Activated naive CD4-positive, alpha-beta T cell treated with anti-CD3 and anti-CD28 coated beads, Interleukin-2, amount 10 ng/mL, durations not matched to agents 7 days and 5 days (primary cell): ENCODE data around the gene COG5.

Experiments used
- CTCF ChIA-PET: fragments of 350-600 bp; sonication (Branson Sonifier 250); formaldehyde crosslinking; loops from one replicate; lab custom pipeline; 2021; ENCODE audit warnings: antibody characterized with exemption; lab: Charles Lee
- DNase-seq: peaks from one replicate; pipeline ENCODE4 v3.0.0-alpha.2; 2020
- H3K27ac Mint-ChIP-seq: one replicate; pipeline ENCODE4 v1.8.0; 2021; ENCODE audit warnings: mild to moderate bottlenecking, moderate library complexity, mixed read lengths
- H3K27me3 Mint-ChIP-seq: one replicate; pipeline ENCODE4 v1.8.0; 2021; ENCODE audit warnings: mild to moderate bottlenecking, mixed read lengths
- H3K36me3 Mint-ChIP-seq: one replicate; pipeline ENCODE4 v1.8.0; 2021; ENCODE audit warnings: mixed read lengths
- H3K4me1 Mint-ChIP-seq: one replicate; pipeline ENCODE4 v1.8.0; 2021; ENCODE audit warnings: mixed read lengths
- H3K4me3 Mint-ChIP-seq: one replicate; pipeline ENCODE4 v1.8.0; 2021; ENCODE audit warnings: mild to moderate bottlenecking, moderate library complexity, mixed read lengths
- H3K9me3 Mint-ChIP-seq: one replicate; pipeline ENCODE4 v1.8.0; 2021; ENCODE audit warnings: mixed read lengths

The COG5 gene

DNA sequence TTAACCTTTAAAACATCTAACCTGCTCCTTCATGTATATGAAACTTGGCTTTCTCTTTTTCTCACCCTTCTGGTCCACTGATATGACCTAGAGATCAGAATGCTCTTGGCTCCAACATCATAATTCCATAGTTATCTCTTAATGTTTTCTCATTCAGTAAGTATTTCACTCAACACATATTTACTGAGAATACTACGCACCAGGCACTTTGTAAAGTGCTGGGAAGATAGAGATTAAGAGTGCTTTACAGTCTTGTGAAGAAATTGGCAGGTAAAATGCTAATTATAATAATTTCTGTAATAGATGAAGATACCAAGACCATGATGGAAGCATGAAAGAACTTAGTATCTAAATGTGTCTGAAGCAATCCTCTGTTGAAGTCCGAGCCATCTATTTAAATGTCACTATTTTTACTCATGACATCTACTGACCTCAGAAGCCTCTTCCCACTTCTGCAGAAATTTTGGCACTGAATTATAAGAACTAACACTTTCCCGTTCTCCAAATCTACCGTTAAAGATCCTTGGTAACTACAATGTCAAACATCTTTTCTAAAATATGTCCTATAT lies 278.7 kb downstream of the COG5 start:
- Mint-ChIP-seq H3K4me1 (no peaks in the 10 kb centered on the region), H3K27me3 (no peaks in the 10 kb centered on the region), H3K4me3 (no peak overlapping the region), H3K27ac (no peak overlapping the region), H3K36me3 (peaks cover 1% of the 10 kb centered on the region), H3K9me3 (no peaks in the 10 kb centered on the region)
- CTCF ChIA-PET = no interaction called here
- no peak for DNase-seq

DNA sequence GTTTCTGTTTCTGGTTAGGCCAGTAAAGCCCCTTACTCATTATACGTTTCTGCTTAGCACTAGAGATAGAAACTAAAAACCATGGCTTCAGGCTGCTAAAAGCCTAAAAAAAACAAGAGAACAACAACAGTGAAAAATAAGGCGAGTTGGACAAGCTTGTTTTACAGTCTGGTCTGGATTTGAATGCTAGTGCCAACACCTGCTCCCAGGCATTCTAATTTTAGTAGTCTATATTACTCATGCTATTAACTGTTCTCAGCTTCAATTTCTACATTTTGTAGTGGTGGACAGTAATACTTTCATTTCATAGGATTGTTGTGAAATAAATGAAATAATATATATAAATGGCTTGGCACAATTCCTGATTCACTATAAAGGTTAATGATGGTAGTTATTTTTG lies 286.4 kb downstream of the COG5 start:
- no peak for DNase-seq
- Mint-ChIP-seq H3K27ac (no peak overlapping the region), H3K36me3 (peaks cover 2% of the 10 kb centered on the region)

DNA sequence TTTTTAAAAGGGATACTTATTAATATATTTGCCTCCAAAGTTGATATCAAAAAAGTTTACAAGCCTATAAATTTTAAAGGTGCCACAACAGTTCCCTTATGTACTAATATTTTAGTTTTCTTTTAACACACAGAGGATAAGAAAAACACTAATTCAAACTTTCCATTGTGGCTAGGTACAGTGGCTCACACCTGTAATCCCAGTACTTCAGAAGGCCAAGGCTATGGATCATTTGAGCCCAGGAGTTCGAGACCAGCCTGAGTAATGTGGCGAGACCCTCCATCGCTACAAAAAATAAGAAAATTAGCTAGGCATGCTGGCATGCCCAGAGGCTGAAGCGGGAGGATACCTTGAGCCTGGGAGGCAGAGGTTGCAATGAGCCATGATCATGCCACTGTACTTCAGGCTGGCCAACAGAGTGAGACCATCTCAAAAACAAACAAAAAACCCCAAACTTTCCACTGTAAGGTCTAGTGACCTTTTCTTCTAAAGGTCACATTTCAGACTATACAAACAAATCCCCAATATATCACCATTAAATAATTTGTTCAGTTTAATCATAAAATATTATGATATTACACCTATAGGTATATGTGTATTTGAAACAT lies 287.4 kb downstream of the COG5 start:
- H3K27me3 Mint-ChIP-seq = no peaks in the 10 kb centered on the region
- no peak overlapping the region for H3K27ac Mint-ChIP-seq
- H3K4me3 Mint-ChIP-seq = no peak overlapping the region
- H3K9me3 Mint-ChIP-seq = no peaks in the 10 kb centered on the region
- CTCF ChIA-PET = no interaction called here
- peaks cover 2% of the 10 kb centered on the region for H3K36me3 Mint-ChIP-seq
- H3K4me1 Mint-ChIP-seq = no peaks in the 10 kb centered on the region
- DNase-seq = no peak

More for the DNA sequence above, 286.4 kb downstream of the COG5 start:
- no peaks in the 10 kb centered on the region for H3K27me3 Mint-ChIP-seq
- no peak overlapping the region for H3K4me3 Mint-ChIP-seq
- no peaks in the 10 kb centered on the region for H3K4me1 Mint-ChIP-seq
- CTCF ChIA-PET = interaction anchor here (0.7 kb wide), 1 partner anchor 82 kb away, joined by 3 read pairs; no protein-coding TSS in a partner anchor
- no peaks in the 10 kb centered on the region for H3K9me3 Mint-ChIP-seq

DNA sequence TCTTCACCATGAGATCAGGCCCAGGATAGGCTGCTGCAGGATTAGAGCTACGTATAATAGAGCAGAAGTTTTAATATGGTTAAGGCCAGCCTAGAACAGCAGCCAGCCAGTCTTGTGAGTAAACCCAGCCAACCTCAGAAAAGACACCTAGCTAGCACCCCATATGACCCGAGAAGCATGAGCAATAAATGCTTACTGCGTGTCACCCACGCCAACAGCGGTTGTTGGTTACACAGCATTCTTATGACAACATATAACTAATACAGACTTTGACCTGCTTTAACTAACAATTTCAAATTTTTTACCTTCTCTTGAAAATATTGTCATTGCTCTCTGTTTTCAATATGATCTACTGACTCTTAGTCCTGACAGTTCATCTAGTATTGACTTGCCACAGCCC lies 289.2 kb downstream of the COG5 start:
- Mint-ChIP-seq H3K4me1 (no peaks in the 10 kb centered on the region), H3K27ac (no peak overlapping the region), H3K4me3 (no peak overlapping the region), H3K9me3 (no peaks in the 10 kb centered on the region), H3K27me3 (no peaks in the 10 kb centered on the region), H3K36me3 (peaks cover 2% of the 10 kb centered on the region)
- CTCF ChIA-PET = no interaction called here
- no peak for DNase-seq

DNA sequence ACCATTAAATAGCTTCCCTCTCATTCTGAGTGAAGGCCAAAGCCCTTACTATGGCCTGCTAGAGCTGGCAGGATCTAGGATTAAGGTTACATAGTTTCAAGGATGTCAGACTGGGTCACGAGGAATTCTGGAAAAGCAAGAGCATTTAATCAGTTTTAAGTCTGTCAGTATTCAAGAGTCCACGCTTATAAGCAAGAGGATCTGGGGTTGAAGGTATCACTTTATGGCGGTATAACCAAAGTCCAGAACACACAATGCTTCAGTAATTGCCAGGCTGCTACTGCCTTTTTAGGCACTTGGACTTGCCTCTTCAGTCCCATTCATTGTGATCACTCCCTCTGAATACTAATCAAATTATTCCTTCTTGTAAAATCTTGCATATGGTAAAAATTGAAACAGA lies 293.9 kb downstream of the COG5 start:
- DNase-seq = no peak
- Mint-ChIP-seq H3K27ac (no peak overlapping the region), H3K4me1 (no peaks in the 10 kb centered on the region), H3K36me3 (no peaks in the 10 kb centered on the region), H3K4me3 (no peak overlapping the region), H3K27me3 (no peaks in the 10 kb centered on the region), H3K9me3 (no peaks in the 10 kb centered on the region)
- CTCF ChIA-PET = no interaction called here

DNA sequence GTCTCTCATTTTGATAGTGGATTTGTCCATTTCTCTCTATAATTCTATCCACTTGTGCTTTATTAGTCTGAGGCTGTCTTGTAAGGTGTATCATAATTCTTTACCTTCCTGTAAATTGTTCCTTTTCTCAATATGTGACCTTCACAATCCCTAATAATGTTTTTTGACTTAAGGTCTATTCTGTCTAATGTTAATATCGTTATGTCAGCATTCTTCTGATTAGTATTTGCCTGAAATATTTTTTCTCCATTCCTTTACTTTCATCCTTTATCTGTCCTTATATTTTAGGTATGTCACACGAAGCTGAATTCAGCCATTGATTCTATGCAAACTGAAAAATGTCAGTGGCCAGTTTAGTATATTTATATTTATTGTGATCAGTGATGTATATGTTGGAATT lies 295.1 kb downstream of the COG5 start:
- H3K4me1 Mint-ChIP-seq = no peaks in the 10 kb centered on the region
- H3K27ac Mint-ChIP-seq = no peak overlapping the region
- DNase-seq = no peak
- H3K27me3 Mint-ChIP-seq = no peaks in the 10 kb centered on the region
- H3K36me3 Mint-ChIP-seq = no peaks in the 10 kb centered on the region
- CTCF ChIA-PET = no interaction called here
- no peak overlapping the region for H3K4me3 Mint-ChIP-seq
- no peaks in the 10 kb centered on the region for H3K9me3 Mint-ChIP-seq

DNA sequence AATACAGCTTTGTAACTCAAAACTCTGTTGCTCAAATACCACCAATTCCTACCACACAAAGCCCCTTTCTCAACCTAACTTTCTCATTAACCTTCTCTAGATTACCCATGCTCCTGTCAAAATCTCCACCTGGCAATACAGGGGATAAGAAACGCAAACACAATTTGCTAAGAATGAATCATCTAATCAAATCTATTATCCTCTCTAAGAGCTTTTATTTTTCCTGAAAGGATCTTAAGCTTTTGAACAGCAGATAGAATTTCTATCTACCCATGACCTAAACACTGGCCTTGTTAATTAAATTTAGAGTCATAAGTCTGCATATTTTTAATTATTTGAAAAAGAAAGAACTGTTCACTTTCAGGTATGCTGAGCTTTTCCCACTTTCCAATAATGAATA lies 296.6 kb downstream of the COG5 start:
- Mint-ChIP-seq H3K4me3 (no peak overlapping the region), H3K9me3 (no peaks in the 10 kb centered on the region), H3K4me1 (no peaks in the 10 kb centered on the region), H3K27me3 (no peaks in the 10 kb centered on the region), H3K36me3 (no peaks in the 10 kb centered on the region), H3K27ac (no peak overlapping the region)
- CTCF ChIA-PET = no interaction called here
- no peak for DNase-seq

DNA sequence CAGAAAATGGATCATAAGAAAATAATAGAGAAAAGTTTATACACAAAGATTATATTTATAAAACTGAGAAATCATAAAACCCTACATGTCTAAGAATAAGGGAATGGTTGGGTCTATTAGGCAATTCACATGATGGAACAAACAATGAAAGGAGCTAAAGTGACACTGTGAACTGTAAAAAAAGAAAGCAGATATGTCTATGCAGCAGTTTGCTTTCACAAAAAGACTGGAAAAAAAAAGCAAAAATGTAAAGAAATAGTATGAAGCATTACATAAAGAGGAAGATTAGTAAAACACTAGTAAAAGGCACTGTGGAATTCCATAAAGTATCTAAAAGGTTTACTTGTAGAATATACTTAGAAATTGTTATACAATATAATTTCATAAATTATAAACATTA lies 299.0 kb downstream of the COG5 start:
- Mint-ChIP-seq H3K36me3 (no peaks in the 10 kb centered on the region), H3K27me3 (no peaks in the 10 kb centered on the region), H3K4me3 (no peak overlapping the region), H3K27ac (no peak overlapping the region), H3K4me1 (no peaks in the 10 kb centered on the region), H3K9me3 (no peaks in the 10 kb centered on the region)
- CTCF ChIA-PET = interaction anchor here (0.7 kb wide), 1 partner anchor 56 kb away, joined by 3 read pairs; no protein-coding TSS in a partner anchor
- DNase-seq = no peak

DNA sequence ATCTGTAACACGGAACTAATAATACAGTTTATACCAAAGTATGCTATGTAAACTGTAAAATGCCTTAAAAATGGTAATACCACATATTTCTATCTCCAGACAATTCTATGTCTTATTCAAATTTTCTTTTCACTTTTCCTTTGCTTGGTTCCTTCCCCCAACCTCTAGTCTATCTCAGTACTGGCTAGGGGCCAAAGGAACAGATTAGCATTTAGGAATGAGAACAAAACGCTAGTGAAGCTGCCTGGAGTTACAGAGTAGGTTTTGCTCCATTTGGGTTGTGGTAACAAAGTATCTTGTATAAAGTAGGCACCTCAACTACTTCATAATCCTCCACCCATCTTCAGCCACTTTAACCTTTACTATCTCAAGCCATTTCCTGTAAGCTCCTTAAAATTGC lies 300.9 kb downstream of the COG5 start:
- no peak for DNase-seq
- H3K27me3 Mint-ChIP-seq = no peaks in the 10 kb centered on the region
- no peaks in the 10 kb centered on the region for H3K36me3 Mint-ChIP-seq
- H3K4me1 Mint-ChIP-seq = no peaks in the 10 kb centered on the region
- no peak overlapping the region for H3K4me3 Mint-ChIP-seq
- H3K27ac Mint-ChIP-seq = no peak overlapping the region
- CTCF ChIA-PET = no interaction called here
- no peaks in the 10 kb centered on the region for H3K9me3 Mint-ChIP-seq

DNA sequence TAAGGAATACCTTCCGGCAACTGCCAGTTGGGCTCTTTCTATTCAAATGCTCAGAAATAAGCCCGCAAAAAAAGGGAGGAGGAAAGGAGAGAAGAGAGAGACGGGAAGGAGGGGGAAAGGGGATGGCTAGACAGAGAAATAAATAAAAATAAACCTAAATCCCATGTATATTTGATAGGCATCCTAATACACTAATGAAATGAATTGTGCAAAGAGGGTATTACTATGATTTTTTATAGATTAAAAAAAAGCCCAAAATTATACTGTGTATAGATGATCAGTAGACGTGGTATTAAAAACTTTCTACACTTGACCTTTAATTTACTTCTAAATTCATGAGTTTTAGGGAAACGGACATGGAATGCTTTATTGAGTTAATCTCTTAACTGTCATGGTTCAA lies 305.0 kb downstream of the COG5 start:
- Mint-ChIP-seq H3K9me3 (no peaks in the 10 kb centered on the region), H3K36me3 (no peaks in the 10 kb centered on the region), H3K27ac (no peak overlapping the region), H3K4me3 (no peak overlapping the region), H3K27me3 (no peaks in the 10 kb centered on the region), H3K4me1 (no peaks in the 10 kb centered on the region)
- CTCF ChIA-PET = no interaction called here
- DNase-seq = no peak

DNA sequence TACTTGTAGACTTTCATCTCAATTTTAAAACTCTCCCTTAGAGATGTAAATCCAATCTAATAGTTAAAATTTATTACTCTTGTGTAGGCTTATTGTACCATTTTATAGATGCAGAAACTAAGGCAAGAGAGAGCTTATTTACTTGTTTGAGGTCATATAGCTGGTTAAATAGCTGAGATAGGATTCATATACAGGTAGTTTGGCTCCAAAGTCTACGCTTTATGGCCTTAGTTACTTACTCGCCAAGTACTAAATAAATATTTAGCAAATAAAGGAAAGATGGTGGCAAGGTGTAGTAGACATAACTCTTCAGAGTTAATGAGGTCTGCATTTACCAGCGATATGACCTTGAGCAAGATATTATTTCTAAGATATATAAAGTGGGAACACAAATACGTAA lies 308.1 kb downstream of the COG5 start:
- Mint-ChIP-seq H3K27ac (no peak overlapping the region), H3K36me3 (no peaks in the 10 kb centered on the region), H3K9me3 (no peaks in the 10 kb centered on the region), H3K4me3 (no peak overlapping the region), H3K27me3 (no peaks in the 10 kb centered on the region), H3K4me1 (no peaks in the 10 kb centered on the region)
- CTCF ChIA-PET = no interaction called here
- DNase-seq = no peak

DNA sequence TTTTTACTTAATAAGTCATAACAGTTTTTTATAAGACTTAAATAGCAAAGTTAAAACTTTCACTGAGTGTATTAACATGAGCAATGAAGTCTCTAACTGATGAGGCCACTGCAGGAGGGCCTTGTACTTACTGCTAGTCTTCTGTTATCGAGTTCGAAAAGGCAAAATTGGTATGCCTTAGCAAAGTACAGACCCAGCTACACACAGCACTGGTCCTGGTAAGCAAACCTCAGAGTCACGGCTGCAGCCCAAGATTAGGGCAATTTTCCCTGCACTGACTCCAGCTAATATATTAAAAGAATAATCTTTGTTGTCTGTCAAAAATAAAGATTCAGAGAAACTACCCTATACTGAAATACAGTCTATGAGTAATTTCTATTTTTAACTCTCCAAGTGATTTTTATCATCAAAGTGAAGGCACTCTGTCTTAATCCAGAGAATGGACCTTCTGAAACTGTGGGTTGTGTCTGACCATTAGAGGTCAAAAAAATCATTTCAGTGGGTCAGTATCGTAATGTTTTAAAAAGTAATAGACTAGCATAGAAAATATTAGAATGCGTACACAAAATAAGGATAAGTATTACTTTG lies 309.2 kb downstream of the COG5 start:
- no peak for DNase-seq
- Mint-ChIP-seq H3K4me1 (no peaks in the 10 kb centered on the region), H3K9me3 (no peaks in the 10 kb centered on the region), H3K27me3 (no peaks in the 10 kb centered on the region), H3K4me3 (no peak overlapping the region), H3K27ac (no peak overlapping the region), H3K36me3 (peaks cover 2% of the 10 kb centered on the region)
- CTCF ChIA-PET = no interaction called here

DNA sequence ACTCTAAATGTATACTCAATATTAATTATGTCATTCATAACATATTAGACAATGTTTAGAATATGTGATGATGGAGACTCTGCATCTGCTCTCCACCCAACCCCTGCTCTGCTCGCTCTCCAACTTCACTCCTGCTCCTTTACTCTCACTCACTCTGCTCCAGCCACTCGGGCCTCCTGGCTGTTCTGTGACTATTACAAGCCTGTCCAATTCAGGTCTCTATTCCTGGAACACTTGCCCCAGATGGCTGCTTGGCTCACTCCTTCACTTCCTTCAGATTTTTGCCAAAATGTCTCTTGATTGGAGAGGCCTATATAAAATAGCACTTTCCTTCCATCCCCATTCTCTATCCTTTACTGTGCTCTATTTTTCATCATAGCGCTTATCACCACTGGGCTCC lies 310.1 kb downstream of the COG5 start:
- peaks cover 2% of the 10 kb centered on the region for H3K36me3 Mint-ChIP-seq
- DNase-seq = no peak
- CTCF ChIA-PET = no interaction called here
- H3K4me1 Mint-ChIP-seq = no peaks in the 10 kb centered on the region
- H3K9me3 Mint-ChIP-seq = no peaks in the 10 kb centered on the region
- H3K4me3 Mint-ChIP-seq = no peak overlapping the region
- no peak overlapping the region for H3K27ac Mint-ChIP-seq
- no peaks in the 10 kb centered on the region for H3K27me3 Mint-ChIP-seq

DNA sequence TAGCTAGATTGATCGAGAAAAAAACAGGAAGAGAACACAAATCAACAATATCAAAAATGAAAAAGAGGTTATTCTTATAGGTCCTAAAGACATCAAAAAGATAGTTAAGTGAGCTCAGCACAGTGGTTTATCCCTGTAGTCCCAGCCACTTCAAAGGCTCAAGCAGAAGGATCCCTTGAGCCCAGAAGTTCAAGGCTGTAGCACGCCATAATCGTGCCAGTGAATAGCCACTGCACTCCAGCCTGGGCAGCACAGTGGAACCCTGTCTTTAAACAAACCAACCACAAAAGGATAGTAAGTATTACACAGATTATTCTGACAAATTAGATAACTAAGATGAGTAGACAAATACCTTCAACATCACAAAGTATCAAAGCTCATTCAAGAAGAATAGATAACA lies 311.8 kb downstream of the COG5 start:
- CTCF ChIA-PET = no interaction called here
- H3K36me3 Mint-ChIP-seq = peaks cover 10% of the 10 kb centered on the region
- DNase-seq = no peak
- no peak overlapping the region for H3K27ac Mint-ChIP-seq
- H3K4me1 Mint-ChIP-seq = no peaks in the 10 kb centered on the region
- H3K4me3 Mint-ChIP-seq = no peak overlapping the region
- no peaks in the 10 kb centered on the region for H3K9me3 Mint-ChIP-seq
- H3K27me3 Mint-ChIP-seq = no peaks in the 10 kb centered on the region

DNA sequence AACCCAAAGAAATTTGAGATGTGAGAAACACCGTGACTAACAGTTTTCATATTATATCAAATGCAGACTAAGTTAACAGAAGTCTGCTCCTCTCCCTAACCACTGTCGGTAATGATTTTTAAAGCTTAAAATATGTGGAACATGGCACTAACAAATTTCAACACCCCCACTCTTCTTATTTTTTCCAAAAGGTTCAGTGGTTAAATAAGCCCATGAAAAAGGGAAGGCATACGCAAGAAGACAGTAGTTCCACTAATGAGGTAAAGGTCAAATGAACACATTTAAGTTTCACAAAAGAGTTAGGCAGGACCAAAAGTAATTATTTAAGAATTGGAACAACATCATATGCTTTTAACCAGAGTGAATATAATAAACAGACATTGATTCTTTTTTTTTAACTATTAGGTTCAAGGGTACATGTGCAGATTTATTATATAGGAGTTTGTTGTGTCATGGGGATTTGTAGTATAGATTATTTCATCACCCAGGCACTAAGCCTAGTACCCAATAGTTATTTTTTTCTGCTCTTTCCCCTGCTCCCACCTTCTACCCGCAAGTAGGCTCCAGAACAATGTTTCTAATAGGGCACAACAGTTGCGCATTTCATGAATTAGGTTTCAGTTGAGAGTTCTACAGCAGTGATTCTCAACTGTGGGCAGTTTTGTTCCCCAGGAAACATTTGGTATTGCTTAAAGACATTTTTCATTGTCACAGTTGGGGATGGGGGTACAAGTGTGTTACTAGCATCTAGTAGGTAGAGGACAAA lies 315.0 kb downstream of the COG5 start:
- Mint-ChIP-seq H3K4me1 (no peaks in the 10 kb centered on the region), H3K9me3 (peaks cover 3% of the 10 kb centered on the region), H3K4me3 (no peak overlapping the region), H3K27me3 (no peaks in the 10 kb centered on the region), H3K36me3 (peaks cover 34% of the 10 kb centered on the region), H3K27ac (no peak overlapping the region)
- no peak for DNase-seq
- CTCF ChIA-PET = interaction anchor here (0.7 kb wide), 1 partner anchor 245 kb away, joined by 3 read pairs; no protein-coding TSS in a partner anchor
